ENCODE measurements around the gene FJX1.

FJX1 gene

DNA sequence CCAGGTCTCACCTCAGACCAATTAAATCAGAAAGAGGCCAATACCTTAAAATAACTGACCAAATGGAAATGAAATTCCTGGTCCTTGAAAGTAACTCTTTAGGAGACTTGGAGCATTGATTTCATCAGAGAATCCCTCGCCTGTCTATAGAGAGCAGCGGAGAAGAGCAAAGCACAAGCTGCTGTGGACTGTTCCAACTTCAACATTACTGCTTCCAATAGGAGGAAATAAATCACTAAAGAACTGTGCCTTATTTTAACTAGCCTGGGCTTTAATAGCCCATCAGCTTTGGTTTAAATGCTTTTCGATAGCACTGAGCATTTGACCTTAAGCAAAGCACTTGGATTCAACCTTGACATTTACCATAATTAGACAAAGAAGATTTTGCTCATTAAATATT, 32.0 kb upstream of the FJX1 start:
- Histone ChIP-seq H3K36me3 (ENCODE audit: control insufficient read depth in 5 of 5, insufficient read depth in 5 of 5, low read length in 5 of 5) (no peaks in the 10 kb centered on the region), H3K27ac (ENCODE audit: low read depth, low read length) (no peak overlapping the region), H3K4me1 (ENCODE audit: control insufficient read depth in 5 of 5, insufficient read depth in 5 of 5, low read length in 5 of 5) (peaks cover 0 to under 1% (median 0%) of the 10 kb centered on the region in 5 donors), H3K9me3 (ENCODE audit: control insufficient read depth in 5 of 5, low read length in 5 of 5) (no peaks in the 10 kb centered on the region), H3K27me3 (ENCODE audit: control insufficient read depth in 5 of 5, insufficient read depth in 4 of 5, low read length in 5 of 5) (peaks cover 0 to under 1% (median 0%) of the 10 kb centered on the region in 5 donors), H3K9ac (ENCODE audit: low read length in 5 of 5) (no peak overlapping the region), H3K4me3 (ENCODE audit: low read depth in 1 of 5, low read length in 5 of 5) (no peak overlapping the region)

GRCh38 chr11:35587972-35588371, 30.3 kb upstream of the FJX1 start:
- H3K4me1 ChIP-seq (ENCODE audit: control insufficient read depth in 5 of 5, insufficient read depth in 5 of 5, low read length in 5 of 5): no peaks in the 10 kb centered on the region
- H3K27ac ChIP-seq (ENCODE audit: low read depth, low read length): no peak overlapping the region
- no peak overlapping the region for H3K4me3 ChIP-seq (ENCODE audit: low read depth in 1 of 5, low read length in 5 of 5)
- no peaks in the 10 kb centered on the region for H3K9me3 ChIP-seq (ENCODE audit: control insufficient read depth in 5 of 5, low read length in 5 of 5)
- H3K9ac ChIP-seq (ENCODE audit: low read length in 5 of 5): no peak overlapping the region
- no peaks in the 10 kb centered on the region for H3K36me3 ChIP-seq (ENCODE audit: control insufficient read depth in 5 of 5, insufficient read depth in 5 of 5, low read length in 5 of 5)
- H3K27me3 ChIP-seq (ENCODE audit: control insufficient read depth in 5 of 5, insufficient read depth in 4 of 5, low read length in 5 of 5): no peaks in the 10 kb centered on the region

GRCh38 chr11:35588627-35589026, 29.6 kb upstream of the FJX1 start:
- Histone ChIP-seq H3K4me3 (ENCODE audit: low read depth in 1 of 5, low read length in 5 of 5) (no peak overlapping the region), H3K9me3 (ENCODE audit: control insufficient read depth in 5 of 5, low read length in 5 of 5) (no peaks in the 10 kb centered on the region), H3K36me3 (ENCODE audit: control insufficient read depth in 5 of 5, insufficient read depth in 5 of 5, low read length in 5 of 5) (no peaks in the 10 kb centered on the region), H3K27me3 (ENCODE audit: control insufficient read depth in 5 of 5, insufficient read depth in 4 of 5, low read length in 5 of 5) (no peaks in the 10 kb centered on the region), H3K4me1 (ENCODE audit: control insufficient read depth in 5 of 5, insufficient read depth in 5 of 5, low read length in 5 of 5) (no peaks in the 10 kb centered on the region), H3K27ac (ENCODE audit: low read depth, low read length) (no peak overlapping the region), H3K9ac (ENCODE audit: low read length in 5 of 5) (no peak overlapping the region)

- H3K27me3 ChIP-seq (ENCODE audit: control insufficient read depth in 5 of 5, insufficient read depth in 4 of 5, low read length in 5 of 5): no peaks in the 10 kb centered on the region
- H3K9ac ChIP-seq (ENCODE audit: low read length in 5 of 5): no peak overlapping the region
Observed at GRCh38 chr11:35589281-35589680, 29.0 kb upstream of the FJX1 start.

GRCh38 chr11:35590412-35590811, 27.8 kb upstream of the FJX1 start:
- no peaks in the 10 kb centered on the region for H3K27me3 ChIP-seq (ENCODE audit: control insufficient read depth in 5 of 5, insufficient read depth in 4 of 5, low read length in 5 of 5)
- no peaks in the 10 kb centered on the region for H3K9me3 ChIP-seq (ENCODE audit: control insufficient read depth in 5 of 5, low read length in 5 of 5)
- H3K27ac ChIP-seq (ENCODE audit: low read depth, low read length): no peak overlapping the region
- no peak overlapping the region for H3K9ac ChIP-seq (ENCODE audit: low read length in 5 of 5)
- H3K4me1 ChIP-seq (ENCODE audit: control insufficient read depth in 5 of 5, insufficient read depth in 5 of 5, low read length in 5 of 5): no peaks in the 10 kb centered on the region
- H3K36me3 ChIP-seq (ENCODE audit: control insufficient read depth in 5 of 5, insufficient read depth in 5 of 5, low read length in 5 of 5): no peaks in the 10 kb centered on the region
- no peak overlapping the region for H3K4me3 ChIP-seq (ENCODE audit: low read depth in 1 of 5, low read length in 5 of 5)

More at GRCh38 chr11:35589281-35589680, 29.0 kb upstream of the FJX1 start:
- Histone ChIP-seq H3K4me1 (ENCODE audit: control insufficient read depth in 5 of 5, insufficient read depth in 5 of 5, low read length in 5 of 5) (no peaks in the 10 kb centered on the region), H3K9me3 (ENCODE audit: control insufficient read depth in 5 of 5, low read length in 5 of 5) (no peaks in the 10 kb centered on the region), H3K27ac (ENCODE audit: low read depth, low read length) (no peak overlapping the region), H3K36me3 (ENCODE audit: control insufficient read depth in 5 of 5, insufficient read depth in 5 of 5, low read length in 5 of 5) (no peaks in the 10 kb centered on the region), H3K4me3 (ENCODE audit: low read depth in 1 of 5, low read length in 5 of 5) (no peak overlapping the region)

DNA sequence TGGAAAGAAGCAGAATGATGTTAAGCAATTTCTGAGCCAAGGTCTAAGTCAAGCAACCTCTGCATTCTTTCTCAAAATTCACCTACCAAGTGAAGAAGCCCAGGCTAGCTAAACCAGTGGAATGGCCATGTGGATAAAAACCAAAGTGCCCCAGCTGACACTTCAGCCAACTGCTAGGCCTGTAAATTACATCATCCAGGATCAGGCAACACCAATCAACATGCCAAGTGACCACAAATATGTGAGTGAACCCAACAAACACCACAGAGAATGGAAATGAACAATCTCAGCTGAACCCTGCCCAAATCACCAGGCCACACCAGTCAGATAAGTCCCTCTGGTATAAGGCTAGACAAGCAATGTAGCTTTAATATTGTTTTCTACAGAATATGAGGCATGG, 25.1 kb upstream of the FJX1 start:
- no peak overlapping the region for H3K27ac ChIP-seq (ENCODE audit: low read depth, low read length)
- H3K36me3 ChIP-seq (ENCODE audit: control insufficient read depth in 5 of 5, insufficient read depth in 5 of 5, low read length in 5 of 5): no peaks in the 10 kb centered on the region
- no peak overlapping the region for H3K9ac ChIP-seq (ENCODE audit: low read length in 5 of 5)
- H3K9me3 ChIP-seq (ENCODE audit: control insufficient read depth in 5 of 5, low read length in 5 of 5): no peaks in the 10 kb centered on the region
- no peak overlapping the region for H3K4me3 ChIP-seq (ENCODE audit: low read depth in 1 of 5, low read length in 5 of 5)
- peaks cover 0 to 2% (median 0%) of the 10 kb centered on the region in 5 donors for H3K27me3 ChIP-seq (ENCODE audit: control insufficient read depth in 5 of 5, insufficient read depth in 4 of 5, low read length in 5 of 5)
- no peaks in the 10 kb centered on the region for H3K4me1 ChIP-seq (ENCODE audit: control insufficient read depth in 5 of 5, insufficient read depth in 5 of 5, low read length in 5 of 5)

DNA sequence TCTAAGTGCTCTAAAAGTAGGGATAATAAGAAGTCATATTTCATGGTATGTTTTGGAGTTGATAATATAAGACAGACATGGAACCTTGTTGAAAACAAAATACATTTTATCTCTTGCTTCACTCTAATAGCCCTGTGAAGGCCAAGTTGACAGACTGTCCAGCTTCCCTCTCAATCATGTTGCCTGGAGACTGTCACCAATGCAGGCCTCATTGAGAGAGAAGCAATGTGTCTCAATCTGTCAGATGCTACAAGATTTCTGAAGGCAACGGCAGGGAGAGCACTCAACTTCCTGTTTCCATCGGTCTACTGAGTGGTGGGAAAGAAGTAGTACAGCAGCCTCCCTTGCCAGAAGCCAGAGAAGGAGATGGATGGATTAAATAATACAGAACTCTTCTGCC, 23.6 kb upstream of the FJX1 start:
- no peaks in the 10 kb centered on the region for H3K36me3 ChIP-seq (ENCODE audit: control insufficient read depth in 5 of 5, insufficient read depth in 5 of 5, low read length in 5 of 5)
- no peaks in the 10 kb centered on the region for H3K4me1 ChIP-seq (ENCODE audit: control insufficient read depth in 5 of 5, insufficient read depth in 5 of 5, low read length in 5 of 5)
- H3K27me3 ChIP-seq (ENCODE audit: control insufficient read depth in 5 of 5, insufficient read depth in 4 of 5, low read length in 5 of 5): peaks cover 0 to 7% (median 0%) of the 10 kb centered on the region in 5 donors
- no peaks in the 10 kb centered on the region for H3K9me3 ChIP-seq (ENCODE audit: control insufficient read depth in 5 of 5, low read length in 5 of 5)
- no peak overlapping the region for H3K27ac ChIP-seq (ENCODE audit: low read depth, low read length)
- no peak overlapping the region for H3K9ac ChIP-seq (ENCODE audit: low read length in 5 of 5)
- no peak overlapping the region for H3K4me3 ChIP-seq (ENCODE audit: low read depth in 1 of 5, low read length in 5 of 5)

- Histone ChIP-seq H3K27me3 (ENCODE audit: control insufficient read depth in 5 of 5, insufficient read depth in 4 of 5, low read length in 5 of 5) (peaks cover 0 to 7% (median 0%) of the 10 kb centered on the region in 5 donors), H3K4me3 (ENCODE audit: low read depth in 1 of 5, low read length in 5 of 5) (no peak overlapping the region), H3K4me1 (ENCODE audit: control insufficient read depth in 5 of 5, insufficient read depth in 5 of 5, low read length in 5 of 5) (no peaks in the 10 kb centered on the region), H3K36me3 (ENCODE audit: control insufficient read depth in 5 of 5, insufficient read depth in 5 of 5, low read length in 5 of 5) (no peaks in the 10 kb centered on the region), H3K9me3 (ENCODE audit: control insufficient read depth in 5 of 5, low read length in 5 of 5) (no peaks in the 10 kb centered on the region), H3K27ac (ENCODE audit: low read depth, low read length) (no peak overlapping the region), H3K9ac (ENCODE audit: low read length in 5 of 5) (no peak overlapping the region)
Observed at GRCh38 chr11:35598254-35599125, 19.8 kb upstream of the FJX1 start.

GRCh38 chr11:35600331-35600838, 17.9 kb upstream of the FJX1 start:
- Histone ChIP-seq H3K36me3 (ENCODE audit: control insufficient read depth in 5 of 5, insufficient read depth in 5 of 5, low read length in 5 of 5) (no peaks in the 10 kb centered on the region), H3K9ac (ENCODE audit: low read length in 5 of 5) (no peak overlapping the region), H3K4me3 (ENCODE audit: low read depth in 1 of 5, low read length in 5 of 5) (no peak overlapping the region), H3K4me1 (ENCODE audit: control insufficient read depth in 5 of 5, insufficient read depth in 5 of 5, low read length in 5 of 5) (no peaks in the 10 kb centered on the region), H3K9me3 (ENCODE audit: control insufficient read depth in 5 of 5, low read length in 5 of 5) (no peaks in the 10 kb centered on the region), H3K27me3 (ENCODE audit: control insufficient read depth in 5 of 5, insufficient read depth in 4 of 5, low read length in 5 of 5) (peaks cover 0 to 7% (median 0%) of the 10 kb centered on the region in 5 donors), H3K27ac (ENCODE audit: low read depth, low read length) (no peak overlapping the region)

DNA sequence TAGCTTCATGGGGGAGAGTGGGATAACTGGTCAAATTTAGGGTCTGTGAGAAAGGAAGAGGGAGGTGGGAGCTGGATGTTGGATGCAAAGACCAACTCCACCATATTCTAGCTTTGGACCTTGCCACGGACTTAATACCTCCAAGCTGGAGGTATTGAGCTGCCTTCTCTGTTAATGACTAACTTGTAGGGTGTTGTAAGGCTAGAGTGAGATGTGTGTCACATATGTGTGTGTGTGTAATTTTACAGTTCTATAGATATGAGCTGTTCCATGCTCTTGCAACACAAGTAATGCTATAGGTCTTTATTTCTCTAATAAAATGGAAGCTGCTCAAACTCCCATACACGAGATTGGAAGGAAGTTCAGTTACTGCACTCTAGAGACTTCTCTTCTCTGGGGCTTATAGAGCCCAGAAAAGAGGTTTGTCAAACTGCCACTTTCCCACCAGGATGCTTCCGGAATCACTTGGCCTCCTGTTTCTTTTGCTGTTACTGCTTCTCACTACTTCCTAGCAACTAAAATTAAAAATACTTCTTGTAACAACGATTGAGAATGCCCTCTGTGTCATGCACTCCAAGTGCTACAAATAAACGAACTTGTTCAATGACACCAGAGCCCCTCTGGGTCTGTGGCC, 16.0 kb upstream of the FJX1 start:
- no peak overlapping the region for H3K9ac ChIP-seq (ENCODE audit: low read length in 5 of 5)
- H3K27ac ChIP-seq (ENCODE audit: low read depth, low read length): no peak overlapping the region
- peaks cover 0 to 7% (median 0%) of the 10 kb centered on the region in 5 donors for H3K27me3 ChIP-seq (ENCODE audit: control insufficient read depth in 5 of 5, insufficient read depth in 4 of 5, low read length in 5 of 5)
- H3K4me1 ChIP-seq (ENCODE audit: control insufficient read depth in 5 of 5, insufficient read depth in 5 of 5, low read length in 5 of 5): peaks cover 0 to 5% (median 3%) of the 10 kb centered on the region in 5 donors
- no peak overlapping the region for H3K4me3 ChIP-seq (ENCODE audit: low read depth in 1 of 5, low read length in 5 of 5)
- H3K9me3 ChIP-seq (ENCODE audit: control insufficient read depth in 5 of 5, low read length in 5 of 5): no peaks in the 10 kb centered on the region
- H3K36me3 ChIP-seq (ENCODE audit: control insufficient read depth in 5 of 5, insufficient read depth in 5 of 5, low read length in 5 of 5): no peaks in the 10 kb centered on the region
